GM12878 (cell line): ENCODE measurements around the gene SEPSECS. TPM values are rescaled to one million over a fixed set of nuclear protein-coding genes. Genes with fewer than 3 reads are reported as not detected.

Experiments
- BACH1 ChIP-seq: fragments of 450-650 bp; IDR thresholded peaks from 2 replicates; pipeline ENCODE4 v1.6.1; 2017; ENCODE audit warnings: mild to moderate bottlenecking, borderline replicate concordance
- BCL3 ChIP-seq: IDR thresholded peaks from 2 replicates; pipeline ENCODE4 v1.6.1; 2011; ENCODE audit warnings: borderline replicate concordance, low read depth, mild to moderate bottlenecking, moderate library complexity, low read length; ENCODE audit not compliant: insufficient read depth, poor library complexity, severe bottlenecking
- BHLHE40 ChIP-seq, 2 experiments: fragments of 450-650 bp in 1 of 2; IDR thresholded peaks; 2 replicates each; pipeline ENCODE4 v1.6.1; 2011 to 2017; ENCODE audit warnings: low read depth in 2 of 2, borderline replicate concordance in 1 of 2, improper control_type of control experiment in 1 of 2, low read length in 1 of 2, mild to moderate bottlenecking in 1 of 2
- BRCA1 ChIP-seq: IDR thresholded peaks from 2 replicates; pipeline ENCODE4 v1.6.1; 2011; ENCODE audit warnings: low read depth, low read length, improper control_type of control experiment
- CBX3 ChIP-seq: fragments of 200-600 bp; sonication (generic); IDR thresholded peaks from 2 replicates; pipeline ENCODE4 v1.6.1; 2016; ENCODE audit warnings: low read depth, borderline replicate concordance
- CREB1 ChIP-seq: IDR thresholded peaks from 2 replicates; pipeline ENCODE4 v1.6.1; 2012; ENCODE audit warnings: low read depth, mild to moderate bottlenecking, inconsistent platforms
- IRF4 ChIP-seq: IDR thresholded peaks from 2 replicates; pipeline ENCODE4 v1.6.1; 2011; ENCODE audit warnings: low read depth, low read length
- KLF5 ChIP-seq: fragments of 450-650 bp; IDR thresholded peaks from 2 replicates; pipeline ENCODE4 v1.6.1; 2014; ENCODE audit warnings: mild to moderate bottlenecking; ENCODE audit not compliant: partially characterized antibody
- MYB ChIP-seq: fragments of 150-350 bp; IDR thresholded peaks from 2 replicates; pipeline ENCODE4 v1.6.1; 2014; ENCODE audit warnings: mild to moderate bottlenecking, low read depth, low read length, borderline replicate concordance
- PAX8 ChIP-seq: fragments of 450-650 bp; IDR thresholded peaks from 2 replicates; pipeline ENCODE4 v1.6.1; 2017; ENCODE audit warnings: mild to moderate bottlenecking, moderate library complexity
- POLR2AphosphoS5 ChIP-seq: IDR thresholded peaks from 2 replicates; pipeline ENCODE4 v1.6.1; 2011; ENCODE audit warnings: mild to moderate bottlenecking, low read length, inconsistent platforms
- PRDM15 ChIP-seq: fragments of 450-650 bp; formaldehyde crosslinking; IDR thresholded peaks from 2 replicates; pipeline ENCODE4 v1.4.0; 2020; ENCODE audit warnings: mild to moderate bottlenecking, moderate library complexity
- SIX5 ChIP-seq: IDR thresholded peaks from 2 replicates; pipeline ENCODE4 v1.6.1; 2011; ENCODE audit warnings: mild to moderate bottlenecking, low read depth, low read length, moderate library complexity; ENCODE audit not compliant: severe bottlenecking
- ZBTB33 ChIP-seq: fragments of 450-650 bp; IDR thresholded peaks from 2 replicates; pipeline ENCODE4 v1.6.1; 2017; ENCODE audit warnings: mild to moderate bottlenecking
- ZNF687 ChIP-seq: fragments of 450-650 bp; IDR thresholded peaks from 2 replicates; pipeline ENCODE4 v1.6.1; 2017; ENCODE audit warnings: mild to moderate bottlenecking, moderate library complexity
- polyA plus RNA-seq, 11 experiments: library from polyadenylated mRNA; depleted of rRNA in 4 of 11; unstranded in 6 of 11; stranded (reverse) in 5 of 11; fragments of >200 nt; fragmentation: Nextera tagmentation in 4 of 11; fragmentation: Illumina TruSeq in 1 of 11; extraction: Ambion mirVana in 4 of 11; extraction: Trizol in 1 of 11; gene quantifications; 1 replicate in 1 of 11; 2 replicates in 10 of 11; pipeline versions ENCODE4 v1.2.1 to v1.2.3, GENCODE V29; 2011 to 2016; ENCODE audit warnings: inconsistent platforms in 2 of 11, missing spikeins in 2 of 11, low read depth in 1 of 11
- total RNA-seq, 4 experiments: library from RNA; depleted of rRNA in 3 of 4; stranded (reverse); fragments of >200 nt in 3 of 4; fragmentation: Illumina TruSeq in 1 of 4; extraction: Trizol in 1 of 4; gene quantifications; 2 replicates each; pipeline versions ENCODE4 v1.2.1 to v1.2.3, GENCODE V29; 2013 to 2021

Gene SEPSECS
- total and polyA plus RNA-seq, 10 of the 15 experiments (the other 5 are each of a cell fraction or from before 2014, with no cell fraction given) = 2.8 to 15.8 (median 7.2) TPM

GRCh38 chr4:25160714-25161592 is 704 bp upstream of the SEPSECS start (continued):
- TF ChIP-seq ZNF687 (no peak), POLR2AphosphoS5 (no peak), CBX3 (no peak), BACH1 (no peak), MYB (no peak), BRCA1 (no peak), SIX5 (no peak), ZBTB33 (no peak), PAX8 (no peak), IRF4 (no peak), CREB1 (no peak), PRDM15 (CRISPR knock-in tag) (no peak), KLF5 (no peak), BHLHE40 (IDR thresholded peaks at IDR 0.05; ENCODE audit: borderline replicate concordance in 1 of 2, low read depth in 2 of 2, low read length in 1 of 2) (peak in 1 of 2 experiments; percentile 31; a peak in 1 of 4 replicates), BCL3 (no peak)
